ENCODE measurements around the gene KRT2.

The KRT2 gene

GRCh38 chr12:52636592-52637258 is 15.3 kb downstream of the KRT2 start:
- no peak for DNase-seq

- DNase-seq: no peak
Observed at GRCh38 chr12:52636189-52636588, 15.8 kb downstream of the KRT2 start.

- DNase-seq: no peak
Observed at GRCh38 chr12:52634266-52635056, 17.6 kb downstream of the KRT2 start.

GRCh38 chr12:52633383-52633782 is 18.6 kb downstream of the KRT2 start:
- no peak for DNase-seq

GRCh38 chr12:52632656-52633055 is 19.4 kb downstream of the KRT2 start:
- DNase-seq: no peak

- no peak for DNase-seq
Observed at GRCh38 chr12:52631676-52632459, 20.1 kb downstream of the KRT2 start.

- DNase-seq: no peak
Observed at GRCh38 chr12:52631264-52631663, 20.7 kb downstream of the KRT2 start.

- no peak for DNase-seq
Observed at GRCh38 chr12:52630599-52631200, 21.3 kb downstream of the KRT2 start.

GRCh38 chr12:52630008-52630500 is 22.0 kb downstream of the KRT2 start:
- no peak for DNase-seq

- DNase-seq: no peak
Observed at GRCh38 chr12:52629281-52630007, 22.6 kb downstream of the KRT2 start.

- no peak for DNase-seq
Observed at GRCh38 chr12:52628841-52629240, 23.2 kb downstream of the KRT2 start.

- DNase-seq: no peak
Observed at GRCh38 chr12:52628111-52628507, 23.9 kb downstream of the KRT2 start.

GRCh38 chr12:52627395-52628110 is 24.5 kb downstream of the KRT2 start:
- DNase-seq: no peak

GRCh38 chr12:52622349-52622748 is 29.7 kb downstream of the KRT2 start:
- DNase-seq: no peak

GRCh38 chr12:52618866-52619265 is 33.1 kb downstream of the KRT2 start:
- DNase-seq: no peak

GRCh38 chr12:52618216-52618615 is 33.8 kb downstream of the KRT2 start, which contains the start of gene KRT73:
TSS of gene KRT73 (minus strand) at chr12:52618559. CDS start at chr12:52618524, 35 bp downstream.
- no peak for DNase-seq

GRCh38 chr12:52617403-52617785 is 34.6 kb downstream of the KRT2 start:
- DNase-seq: no peak

- no peak for DNase-seq
Observed at GRCh38 chr12:52616680-52617402, 35.2 kb downstream of the KRT2 start.

- DNase-seq: no peak
Observed at GRCh38 chr12:52615912-52616311, 36.1 kb downstream of the KRT2 start.

GRCh38 chr12:52615208-52615868 is 36.7 kb downstream of the KRT2 start:
- peak; percentile 49 for DNase-seq
